Measurements from ENCODE around the gene COL19A1.
"Not testable (repeated sequence)": the region's sequence is repeated elsewhere in the genome, so short reads cannot be mapped to it uniquely, and the experiment has no call there.

The COL19A1 gene

DNA sequence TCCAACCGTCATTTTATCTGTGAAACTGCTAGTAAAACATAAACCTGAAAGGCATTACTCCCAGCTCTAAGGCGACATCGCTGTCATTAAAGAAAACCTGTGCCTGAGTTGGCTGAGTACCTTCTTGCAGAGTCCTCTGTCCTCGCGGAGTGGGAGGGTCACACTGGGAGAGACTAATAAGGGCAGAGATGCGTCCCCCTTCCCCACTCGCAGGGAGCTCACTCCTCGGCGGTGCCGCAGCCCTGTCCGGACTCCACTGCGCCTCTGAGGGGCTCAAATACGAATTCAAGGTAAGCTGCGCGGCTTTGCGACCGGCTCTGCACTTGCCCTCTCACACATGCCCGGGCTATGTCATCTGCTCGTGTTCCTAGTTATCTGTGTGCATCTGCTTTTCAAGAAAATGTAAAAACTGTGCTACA, at the start of gene COL19A1:
TSS of gene COL19A1 (plus strand) at position 206 of the 419 bp plus-strand sequence. CDS start 13,012 bp downstream, outside the sequence.
- in situ Hi-C loops (cut with HindIII; ENCODE audit: low pct_ligation_motif_present, low pct_unique_long_range_greater_than_20kb, low sequenced_read_pairs): no loop called here

DNA sequence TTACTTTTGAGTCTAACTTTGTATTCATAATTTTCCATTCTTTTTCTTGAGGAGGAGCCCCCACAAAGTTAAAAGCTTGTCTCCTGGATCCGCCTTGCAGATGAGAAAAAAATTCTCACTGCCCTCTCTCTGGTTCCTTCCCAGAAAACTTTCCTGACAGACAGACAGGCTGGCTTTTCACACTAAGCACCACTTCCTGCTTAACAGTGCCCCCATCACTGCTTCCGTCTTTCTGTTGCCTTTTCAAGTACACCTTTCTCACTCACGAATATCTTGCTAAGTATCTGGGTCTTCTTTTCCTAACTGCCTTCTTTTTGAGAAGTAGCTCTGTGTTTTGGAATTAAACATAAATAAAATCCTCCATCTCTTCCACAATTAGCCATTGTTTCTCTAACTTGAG, 49.8 kb upstream of the COL19A1 start:
- no peak for DNase-seq
- in situ Hi-C loops (cut with HindIII; ENCODE audit: low pct_ligation_motif_present, low pct_unique_long_range_greater_than_20kb, low sequenced_read_pairs): no loop called here

More for the DNA sequence above, at the start of gene COL19A1:
- peak; percentile 4 for DNase-seq

DNA sequence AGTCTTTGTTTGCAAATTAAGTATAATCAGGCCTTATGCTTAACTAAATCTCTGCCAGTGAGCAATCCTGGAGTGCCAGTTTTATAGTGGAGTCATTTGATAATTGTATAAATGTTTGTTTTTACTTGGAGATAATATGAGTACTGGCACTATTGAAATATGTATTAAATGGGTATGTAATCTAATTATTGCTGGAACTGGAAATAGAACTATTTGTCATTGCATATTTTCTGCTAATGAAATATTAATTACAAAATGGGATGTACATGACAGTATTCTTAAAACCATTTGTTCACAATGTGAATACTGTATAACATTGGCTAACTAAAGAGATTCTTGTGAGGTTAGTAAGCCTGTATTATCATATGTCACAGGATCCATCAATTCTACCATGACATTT, 49.0 kb upstream of the COL19A1 start:
- in situ Hi-C loops (cut with HindIII; ENCODE audit: low pct_ligation_motif_present, low pct_unique_long_range_greater_than_20kb, low sequenced_read_pairs): no loop called here

DNA sequence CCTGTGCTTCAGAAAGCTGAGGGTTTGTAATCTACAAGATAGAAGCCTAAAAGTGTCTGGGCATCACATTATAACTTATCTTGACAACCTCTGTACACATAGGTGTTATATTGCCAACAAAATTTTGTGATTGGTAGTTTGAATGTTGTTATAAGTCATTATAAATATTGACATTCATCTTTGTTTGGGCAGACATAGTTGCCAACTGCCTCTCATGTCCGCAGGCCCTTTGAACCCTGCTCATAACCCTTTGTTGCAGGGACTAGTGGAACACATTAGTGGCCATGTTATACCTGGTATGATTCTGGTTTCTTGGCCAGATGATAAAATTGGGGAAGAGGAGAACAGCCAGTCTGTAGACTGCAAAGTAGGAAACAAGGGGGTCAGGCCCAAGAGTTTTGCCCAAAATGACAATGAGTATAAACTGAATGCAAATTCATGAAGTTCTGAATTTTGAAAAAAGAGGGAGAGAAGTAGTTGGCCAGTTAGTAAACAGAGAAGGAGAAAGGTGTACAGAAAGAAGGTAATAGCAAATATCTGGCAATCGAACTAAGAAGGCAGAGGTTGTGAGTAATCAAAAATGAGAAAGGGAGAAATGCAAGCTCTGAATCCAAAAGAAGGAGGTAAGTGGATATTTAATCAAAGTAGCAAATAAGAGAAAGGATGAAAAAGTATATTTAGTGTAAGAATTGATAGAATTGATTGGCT, 48.0 kb upstream of the COL19A1 start:
- DNase-seq: no peak
- in situ Hi-C loops (cut with HindIII; ENCODE audit: low pct_ligation_motif_present, low pct_unique_long_range_greater_than_20kb, low sequenced_read_pairs): no loop called here

More for the DNA sequence above, 49.0 kb upstream of the COL19A1 start:
- DNase-seq: no peak

DNA sequence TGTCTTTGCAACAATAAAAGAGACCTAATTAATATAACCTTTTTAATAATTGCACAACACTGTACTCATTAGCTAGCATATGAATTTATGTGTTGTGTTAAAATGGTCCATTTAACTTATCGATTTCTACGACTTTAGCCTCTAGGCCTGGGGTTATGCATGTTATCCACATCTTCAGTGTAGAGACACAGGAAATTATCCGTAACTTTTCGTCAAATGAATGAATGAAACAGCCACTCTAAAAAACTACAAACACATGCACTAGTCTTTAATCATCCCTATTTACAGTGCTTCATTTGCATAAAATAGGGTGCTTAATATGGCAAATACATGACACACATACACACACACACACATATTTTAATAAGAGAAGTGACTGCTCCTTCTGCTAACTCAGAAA, 47.2 kb upstream of the COL19A1 start:
- no peak for DNase-seq
- in situ Hi-C loops (cut with HindIII; ENCODE audit: low pct_ligation_motif_present, low pct_unique_long_range_greater_than_20kb, low sequenced_read_pairs): no loop called here

DNA sequence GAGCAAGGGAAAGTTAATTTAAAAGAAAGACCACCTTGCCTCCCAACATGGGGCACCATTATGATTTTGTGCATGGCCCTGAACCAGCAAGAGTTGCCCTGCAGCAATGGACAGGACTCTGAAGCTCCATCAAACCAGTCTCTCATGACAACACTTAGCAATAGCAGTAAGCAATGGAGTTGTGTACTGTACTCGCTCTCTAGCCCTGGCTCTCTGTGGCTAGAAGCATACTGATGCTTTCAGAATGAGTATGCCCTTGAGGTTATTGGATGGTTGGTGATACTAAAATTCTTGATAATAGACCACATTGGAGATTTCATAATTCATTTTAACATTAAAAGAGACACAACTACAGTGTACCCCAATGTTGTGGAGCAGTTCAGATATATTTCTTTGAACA, 46.3 kb upstream of the COL19A1 start:
- no peak for DNase-seq
- in situ Hi-C loops (cut with HindIII; ENCODE audit: low pct_ligation_motif_present, low pct_unique_long_range_greater_than_20kb, low sequenced_read_pairs): no loop called here

DNA sequence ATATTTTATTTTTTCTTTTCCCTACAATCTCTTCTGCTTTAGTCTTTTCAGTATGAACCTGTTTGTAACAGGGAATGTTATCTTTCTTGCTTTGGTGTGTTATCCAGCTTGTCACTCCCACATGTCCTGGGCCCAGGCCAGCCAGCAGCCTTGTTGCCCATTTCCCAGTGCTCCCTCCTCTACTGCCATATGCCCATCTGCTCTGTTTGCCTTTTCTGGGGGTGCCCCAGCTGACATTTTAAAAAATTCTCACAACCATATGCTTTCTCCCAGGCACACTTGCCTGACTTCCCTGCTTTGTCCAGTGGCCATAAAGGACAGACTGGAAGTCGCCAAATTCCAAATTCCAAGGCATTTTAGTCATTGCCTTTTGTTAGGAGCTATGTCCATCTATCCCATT, 45.9 kb upstream of the COL19A1 start:
- in situ Hi-C loops (cut with HindIII; ENCODE audit: low pct_ligation_motif_present, low pct_unique_long_range_greater_than_20kb, low sequenced_read_pairs): no loop called here
- no peak for DNase-seq

DNA sequence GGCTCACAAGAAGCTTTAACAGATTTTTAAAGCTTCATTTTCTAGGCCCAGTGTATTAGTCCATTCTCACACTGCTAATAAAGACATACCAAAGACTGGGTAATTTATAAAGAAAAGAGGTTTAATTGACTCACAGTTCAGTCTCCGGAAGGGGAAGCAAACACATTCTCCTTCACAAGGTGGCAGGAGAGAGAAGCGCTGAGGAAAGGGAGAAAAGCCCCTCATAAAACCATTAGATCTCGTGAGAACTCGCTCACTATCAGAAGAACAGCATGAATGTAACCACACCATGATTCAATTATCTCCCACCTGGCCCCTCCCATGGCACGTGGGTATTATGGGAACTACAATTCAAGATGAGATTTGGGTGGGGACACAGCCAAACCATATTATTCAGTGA, 42.0 kb upstream of the COL19A1 start:
- in situ Hi-C loops (cut with HindIII; ENCODE audit: low pct_ligation_motif_present, low pct_unique_long_range_greater_than_20kb, low sequenced_read_pairs); DNase-seq: not testable (repeated sequence)

DNA sequence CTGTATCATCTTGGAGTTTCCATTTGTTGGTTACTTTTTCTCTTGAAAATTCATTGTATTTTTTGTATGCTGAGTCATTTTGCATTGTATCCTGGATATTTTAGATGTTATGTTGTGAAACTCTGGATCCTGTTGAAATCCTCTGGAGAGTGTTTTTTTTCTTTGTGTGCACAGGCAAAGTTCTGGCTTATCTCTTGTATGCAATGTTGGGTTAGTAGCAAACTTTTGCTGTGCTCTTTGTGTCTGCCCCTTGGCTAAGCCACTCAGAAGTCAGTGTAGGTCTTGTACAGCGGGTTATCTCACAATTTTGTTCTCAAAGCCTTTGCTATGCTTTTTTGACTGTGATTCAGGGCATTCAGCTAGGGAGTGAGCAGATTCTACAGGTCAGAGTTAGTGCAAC, 40.5 kb upstream of the COL19A1 start:
- no peak for DNase-seq
- in situ Hi-C loops (cut with HindIII; ENCODE audit: low pct_ligation_motif_present, low pct_unique_long_range_greater_than_20kb, low sequenced_read_pairs): no loop called here

DNA sequence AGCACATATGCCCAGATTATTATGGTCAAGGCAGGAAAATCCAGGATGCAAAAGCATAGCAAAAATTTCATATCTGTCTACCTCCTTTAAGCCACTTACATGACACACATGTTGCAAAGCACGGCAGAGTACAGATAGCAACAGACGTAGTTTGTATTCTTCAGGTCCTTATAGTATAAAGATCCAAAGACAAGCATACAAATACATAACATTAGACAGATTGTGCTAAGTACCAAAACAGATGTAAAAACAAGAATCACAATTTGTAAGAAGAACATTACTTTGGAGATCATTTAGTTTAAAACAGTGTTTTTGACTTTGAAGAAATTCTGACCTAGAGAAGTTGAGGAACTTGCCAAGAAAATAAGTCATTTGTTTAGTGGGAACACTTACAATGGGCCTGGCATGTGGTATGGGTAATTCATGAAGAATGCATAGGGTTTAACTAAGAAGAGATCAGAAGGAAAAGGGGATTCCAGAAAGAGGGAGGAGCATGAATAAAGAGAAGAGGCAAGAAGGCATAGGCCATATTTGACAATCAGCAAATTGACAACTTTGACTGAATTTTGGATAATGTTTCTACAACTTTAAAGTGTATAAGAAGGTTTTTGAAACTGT, 39.0 kb upstream of the COL19A1 start:
- in situ Hi-C loops (cut with HindIII; ENCODE audit: low pct_ligation_motif_present, low pct_unique_long_range_greater_than_20kb, low sequenced_read_pairs): no loop called here
- DNase-seq: no peak

DNA sequence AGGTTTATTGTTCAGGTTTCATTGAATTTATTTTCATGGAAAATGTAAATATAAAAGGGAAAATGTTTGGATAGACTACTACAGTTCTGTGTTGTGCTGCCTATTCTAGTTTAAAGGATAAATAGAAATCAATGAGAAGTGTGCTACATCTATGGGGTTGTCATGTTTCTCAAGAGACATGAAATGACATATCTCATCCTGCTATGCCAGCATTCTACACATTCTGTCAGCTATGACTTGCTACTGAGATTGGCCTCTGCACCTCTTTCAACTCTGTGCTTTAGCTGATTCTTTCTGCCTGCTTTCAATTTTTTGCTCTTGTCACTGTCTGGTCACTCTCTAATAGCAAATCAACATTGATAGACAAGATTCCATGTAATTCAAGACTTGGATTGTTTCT, 33.8 kb upstream of the COL19A1 start:
- in situ Hi-C loops (cut with HindIII; ENCODE audit: low pct_ligation_motif_present, low pct_unique_long_range_greater_than_20kb, low sequenced_read_pairs): no loop called here
- no peak for DNase-seq

DNA sequence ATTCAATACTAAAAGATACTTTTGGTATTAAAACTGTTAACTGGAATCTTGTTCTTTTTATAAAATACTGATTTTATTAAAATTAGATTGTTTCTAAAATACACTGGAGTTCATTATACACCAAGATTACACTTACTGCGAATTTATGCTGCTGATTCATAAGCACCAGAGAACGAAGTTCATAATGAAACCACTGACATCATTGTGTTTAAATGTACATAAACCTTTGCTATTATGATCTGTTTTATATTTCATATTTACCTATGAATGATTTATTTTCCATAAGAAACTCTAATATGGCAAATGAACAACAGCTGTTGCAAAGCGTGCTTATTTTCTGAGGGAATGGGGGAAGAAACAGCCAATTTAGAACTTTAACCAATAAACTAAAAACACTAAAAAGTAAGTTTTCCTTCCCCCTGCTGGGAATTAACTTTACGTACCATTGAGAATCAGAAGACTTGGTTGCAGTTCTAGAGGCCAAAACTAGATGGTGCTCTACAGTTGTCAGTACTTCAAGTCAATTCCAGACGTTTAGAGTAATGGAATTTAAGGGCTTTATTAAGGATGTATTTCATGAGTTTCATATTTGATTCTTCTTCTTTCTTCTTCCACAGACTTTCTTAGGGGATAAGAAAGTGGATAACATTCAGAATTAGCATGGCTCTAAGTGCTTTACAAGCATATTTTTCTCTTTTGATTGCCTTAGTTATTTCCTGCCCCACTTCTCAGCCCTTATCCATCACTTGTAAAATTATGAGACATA, 30.8 kb upstream of the COL19A1 start:
- peak; percentile 65 for DNase-seq
- in situ Hi-C loops (cut with HindIII; ENCODE audit: low pct_ligation_motif_present, low pct_unique_long_range_greater_than_20kb, low sequenced_read_pairs): no loop called here

DNA sequence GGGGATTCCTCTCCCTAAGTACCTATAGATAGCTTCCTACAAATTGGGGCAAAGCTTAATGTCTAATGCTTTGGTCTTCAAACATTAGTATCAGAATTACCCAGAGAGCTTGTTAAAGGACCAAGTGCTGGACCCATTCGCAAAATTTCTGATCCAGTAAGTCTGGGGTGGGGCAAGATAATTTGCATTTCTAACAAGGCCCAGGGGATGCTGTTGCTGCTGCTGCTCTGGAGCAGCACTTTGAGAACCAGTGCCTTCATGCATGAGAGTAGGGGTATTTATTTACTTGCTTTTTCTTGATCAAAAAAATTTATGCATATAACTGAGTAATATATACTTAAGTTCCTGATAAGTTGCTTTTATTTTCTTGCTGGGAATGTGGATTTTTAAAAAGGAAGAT, 24.5 kb upstream of the COL19A1 start:
- in situ Hi-C loops (cut with HindIII; ENCODE audit: low pct_ligation_motif_present, low pct_unique_long_range_greater_than_20kb, low sequenced_read_pairs): no loop called here
- no peak for DNase-seq

DNA sequence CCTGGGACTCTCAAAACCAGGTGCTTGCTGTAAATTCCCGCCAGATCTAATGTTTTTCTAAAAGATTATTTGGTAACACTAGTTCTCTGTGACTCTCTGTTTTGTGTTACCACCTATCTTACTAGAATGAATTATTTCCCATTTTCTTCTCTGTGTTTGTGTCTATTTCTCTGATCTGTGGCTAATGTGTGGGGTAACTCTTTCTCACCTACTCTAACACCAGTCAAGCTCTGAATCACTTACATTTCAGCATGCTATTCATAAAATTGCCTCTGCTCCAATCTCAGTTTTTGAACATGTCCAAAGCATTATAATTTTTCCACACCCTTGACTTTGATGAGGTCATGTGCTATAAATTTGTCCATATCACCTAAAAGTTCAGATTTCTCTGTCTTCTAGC, 23.2 kb upstream of the COL19A1 start:
- in situ Hi-C loops (cut with HindIII; ENCODE audit: low pct_ligation_motif_present, low pct_unique_long_range_greater_than_20kb, low sequenced_read_pairs): no loop called here

DNA sequence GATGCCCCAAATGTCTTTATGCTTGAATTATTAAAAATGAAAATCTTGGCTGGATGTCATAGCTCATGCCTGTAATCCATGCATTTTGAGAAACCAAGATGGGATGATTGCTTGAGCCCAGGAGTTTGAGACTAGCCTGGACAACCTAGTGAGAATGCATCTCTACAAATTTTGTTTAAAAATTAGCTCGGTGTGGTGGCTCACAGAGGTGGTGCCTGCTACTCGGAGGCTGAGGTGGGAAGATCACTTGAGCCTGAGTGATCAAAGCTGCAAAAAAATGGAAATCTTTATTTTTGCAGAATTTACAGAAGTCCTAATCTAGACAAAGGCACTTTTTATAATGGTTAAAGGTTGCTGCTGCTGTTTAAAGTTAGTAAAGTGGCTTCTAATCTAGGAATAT, 20.0 kb upstream of the COL19A1 start:
- in situ Hi-C loops (cut with HindIII; ENCODE audit: low pct_ligation_motif_present, low pct_unique_long_range_greater_than_20kb, low sequenced_read_pairs): no loop called here
- DNase-seq: no peak

More for the DNA sequence above, 23.2 kb upstream of the COL19A1 start:
- DNase-seq: no peak

DNA sequence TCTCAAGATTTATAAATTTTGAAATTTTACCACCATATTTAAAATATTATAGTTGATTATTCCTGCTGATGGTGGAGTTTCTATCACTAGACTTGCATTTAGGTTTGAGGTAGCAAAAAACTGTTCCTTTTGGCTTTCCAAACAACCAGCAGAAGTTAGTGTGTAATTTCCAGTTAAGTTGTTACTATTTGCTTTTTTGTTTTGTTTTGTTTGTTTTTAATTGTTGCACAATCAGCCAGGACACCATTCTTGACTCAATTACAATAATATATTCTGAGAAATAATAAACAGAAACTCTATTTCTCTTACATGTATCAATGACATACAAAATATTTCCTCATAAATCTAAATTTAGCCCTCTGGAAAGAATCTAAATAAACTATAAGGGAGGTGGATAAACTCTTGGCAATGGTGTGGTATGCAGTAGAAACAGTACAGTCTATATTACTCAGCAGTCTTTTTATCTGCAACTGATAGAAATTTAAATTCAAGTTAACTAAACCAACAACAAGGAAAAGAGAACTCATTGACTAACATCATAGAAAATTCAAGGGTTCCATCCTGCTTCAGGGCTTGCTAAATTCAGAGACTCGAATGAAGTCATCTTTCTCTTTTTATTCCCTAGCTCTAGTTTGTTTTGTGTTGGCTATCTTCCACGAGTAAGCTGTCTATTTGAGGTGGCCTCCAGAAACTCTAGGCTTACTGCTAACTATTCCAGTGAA, 19.4 kb upstream of the COL19A1 start:
- in situ Hi-C loops (cut with HindIII; ENCODE audit: low pct_ligation_motif_present, low pct_unique_long_range_greater_than_20kb, low sequenced_read_pairs): no loop called here

DNA sequence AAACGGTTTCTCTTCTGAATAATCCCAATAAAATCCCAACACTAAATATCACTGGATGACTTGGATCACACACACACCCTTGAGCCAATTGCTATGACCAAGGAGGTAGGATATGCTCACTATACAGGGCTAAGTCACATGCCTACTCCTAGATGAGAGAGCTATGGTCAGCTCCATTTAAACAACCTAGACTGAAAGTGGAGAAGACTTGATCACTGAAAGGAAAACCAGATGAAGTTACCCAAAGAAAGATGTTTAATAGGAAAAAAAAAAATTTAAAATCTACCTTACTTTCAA, 18.9 kb upstream of the COL19A1 start:
- no peak for DNase-seq
- in situ Hi-C loops (cut with HindIII; ENCODE audit: low pct_ligation_motif_present, low pct_unique_long_range_greater_than_20kb, low sequenced_read_pairs): no loop called here

More for the DNA sequence above, 19.4 kb upstream of the COL19A1 start:
- no peak for DNase-seq

DNA sequence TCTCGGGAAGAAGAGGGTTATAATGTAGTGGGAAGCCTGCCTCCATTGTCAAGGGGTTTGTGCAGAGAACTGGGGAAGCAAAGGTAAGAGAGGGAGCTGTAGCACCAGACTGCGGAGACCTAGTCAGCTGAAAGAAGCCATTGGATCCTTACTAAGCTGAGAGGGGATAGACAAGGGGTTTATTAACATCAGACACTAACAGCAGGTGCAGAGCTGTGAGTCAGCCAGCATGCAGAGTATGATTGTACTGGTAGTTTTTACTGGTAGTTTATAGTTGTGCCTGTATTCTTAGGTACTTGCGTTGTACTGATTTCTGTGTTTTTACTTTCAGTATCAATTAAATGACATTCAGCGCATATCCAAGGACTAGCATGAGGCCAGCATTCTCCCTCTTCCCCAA, 17.8 kb upstream of the COL19A1 start:
- in situ Hi-C loops (cut with HindIII; ENCODE audit: low pct_ligation_motif_present, low pct_unique_long_range_greater_than_20kb, low sequenced_read_pairs): no loop called here
- peak; percentile 8 for DNase-seq

DNA sequence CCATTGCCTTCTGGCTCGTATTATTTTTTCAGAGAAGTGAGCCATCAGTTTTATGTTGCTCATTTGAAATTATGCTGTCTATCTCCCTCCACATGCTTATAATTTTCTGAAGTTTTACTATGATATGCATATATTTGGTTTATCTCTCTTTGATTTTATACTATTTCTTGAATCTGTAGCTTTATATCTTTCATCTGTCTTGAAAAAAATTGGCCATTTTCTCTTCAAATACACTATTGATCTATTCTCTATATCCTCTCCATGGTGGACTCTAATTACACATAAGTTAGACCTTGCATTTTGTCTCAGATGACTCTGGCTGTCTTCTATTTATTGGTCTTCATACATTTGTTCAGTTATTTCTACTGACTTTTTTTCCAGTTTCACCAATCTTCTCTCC, 13.7 kb upstream of the COL19A1 start:
- in situ Hi-C loops (cut with HindIII; ENCODE audit: low pct_ligation_motif_present, low pct_unique_long_range_greater_than_20kb, low sequenced_read_pairs): no loop called here

More for the DNA sequence above, 13.7 kb upstream of the COL19A1 start:
- DNase-seq: no peak

Measured in ACHN (cell line).